Activated T-cell treated with anti-CD3 and anti-CD28 coated beads for 1 hour (primary cell): Measurements from ENCODE around the gene AK8.

Experiments
- DNase-seq: peaks from one replicate; pipeline ENCODE4 v3.0.0-alpha.2; 2020; ENCODE audit warnings: low read depth

The AK8 gene

DNA sequence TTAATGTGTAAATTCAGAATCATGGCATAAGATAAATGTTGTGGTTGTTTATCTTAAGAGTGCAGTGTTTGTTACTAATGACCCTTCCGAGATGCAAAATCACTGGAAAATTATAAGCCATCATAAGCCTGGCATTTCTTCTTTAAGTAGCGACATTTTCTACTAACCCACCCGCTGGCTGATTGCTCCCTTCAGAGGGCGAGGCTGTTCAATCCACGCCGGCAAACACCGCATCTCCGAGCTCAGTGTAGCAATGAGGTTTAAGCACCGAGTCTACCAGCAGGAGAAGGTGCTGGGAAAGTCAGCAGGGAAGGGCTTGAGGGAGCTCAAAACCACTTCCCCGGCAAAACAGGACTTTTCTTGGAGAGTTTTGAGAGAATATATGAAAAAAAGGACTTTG, 52.7 kb downstream of the AK8 start:
- no peak for DNase-seq

DNA sequence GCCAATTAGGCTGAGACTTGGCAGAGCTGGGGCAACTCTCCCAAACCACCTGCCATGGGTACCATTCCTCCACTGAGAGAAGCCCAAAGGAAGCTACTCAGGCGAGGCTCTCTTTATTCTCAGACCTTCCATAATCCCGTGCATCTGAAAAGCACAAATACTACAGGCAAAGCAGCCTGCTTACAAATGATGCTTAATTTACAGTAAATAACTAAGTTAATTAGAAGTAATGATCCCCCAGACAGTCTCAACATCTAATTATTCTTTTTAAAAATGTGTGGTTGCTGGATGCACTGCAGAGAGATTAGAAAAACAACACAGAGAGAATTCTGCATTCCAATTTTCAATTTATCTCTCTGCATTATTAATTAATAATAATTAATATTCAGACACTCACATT, 53.1 kb downstream of the AK8 start:
- no peak for DNase-seq

DNA sequence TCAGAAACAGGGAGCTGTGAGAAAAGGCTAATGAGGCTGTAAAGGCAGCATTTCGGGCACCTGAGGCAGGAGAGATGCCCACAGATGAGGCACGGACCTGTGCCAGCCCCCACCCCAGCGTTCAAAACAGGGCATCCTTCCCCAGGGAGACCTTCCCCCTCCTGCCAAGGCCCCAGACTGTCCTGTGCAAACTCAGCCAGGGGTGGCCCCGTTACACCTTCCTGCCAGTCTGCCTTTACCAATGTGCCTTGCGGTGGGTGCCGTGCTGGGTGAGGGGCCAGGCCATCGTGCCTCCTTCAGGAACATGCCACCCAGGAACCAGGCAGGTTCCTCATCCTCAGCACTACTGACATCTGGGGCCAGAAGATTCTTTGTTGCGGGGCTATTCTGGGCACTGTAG, 53.9 kb downstream of the AK8 start:
- no peak for DNase-seq

DNA sequence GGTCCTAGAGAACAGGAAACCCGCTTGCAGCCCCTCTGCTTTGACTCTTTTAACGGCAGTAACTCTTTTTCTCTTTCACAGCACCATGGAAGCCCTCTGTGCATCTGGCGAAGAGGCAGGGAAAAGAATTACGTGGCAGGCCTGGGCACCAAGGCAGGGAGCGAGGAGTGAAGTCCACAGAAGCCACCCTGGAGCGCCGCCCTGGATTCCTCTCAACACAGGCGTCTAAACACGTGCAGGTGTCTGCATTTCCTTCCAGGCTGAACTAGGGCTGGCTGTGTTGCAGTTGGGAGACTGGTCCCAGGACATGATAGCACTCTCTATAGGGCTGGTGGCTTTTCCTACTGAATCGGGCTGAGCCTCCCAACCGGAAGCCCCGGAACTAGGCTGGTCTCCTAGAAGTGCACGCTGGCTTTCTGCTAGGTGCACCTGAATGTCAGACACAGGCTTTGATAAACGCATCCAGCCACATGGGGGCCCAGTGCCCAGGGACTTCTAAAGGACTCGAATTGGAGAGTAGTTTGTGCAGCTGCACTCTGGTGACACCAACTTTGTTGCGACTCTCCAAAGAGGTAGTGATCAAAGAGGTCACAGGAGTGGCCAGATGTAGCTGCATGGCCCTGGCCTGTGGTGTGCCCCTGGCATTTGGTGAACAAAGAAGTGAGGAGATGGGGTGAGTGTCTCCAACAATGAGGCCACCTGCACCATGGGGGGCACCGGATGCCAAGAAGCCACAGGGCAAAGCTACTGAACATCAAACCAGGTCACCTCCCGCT, 54.5 kb downstream of the AK8 start:
- no peak for DNase-seq

DNA sequence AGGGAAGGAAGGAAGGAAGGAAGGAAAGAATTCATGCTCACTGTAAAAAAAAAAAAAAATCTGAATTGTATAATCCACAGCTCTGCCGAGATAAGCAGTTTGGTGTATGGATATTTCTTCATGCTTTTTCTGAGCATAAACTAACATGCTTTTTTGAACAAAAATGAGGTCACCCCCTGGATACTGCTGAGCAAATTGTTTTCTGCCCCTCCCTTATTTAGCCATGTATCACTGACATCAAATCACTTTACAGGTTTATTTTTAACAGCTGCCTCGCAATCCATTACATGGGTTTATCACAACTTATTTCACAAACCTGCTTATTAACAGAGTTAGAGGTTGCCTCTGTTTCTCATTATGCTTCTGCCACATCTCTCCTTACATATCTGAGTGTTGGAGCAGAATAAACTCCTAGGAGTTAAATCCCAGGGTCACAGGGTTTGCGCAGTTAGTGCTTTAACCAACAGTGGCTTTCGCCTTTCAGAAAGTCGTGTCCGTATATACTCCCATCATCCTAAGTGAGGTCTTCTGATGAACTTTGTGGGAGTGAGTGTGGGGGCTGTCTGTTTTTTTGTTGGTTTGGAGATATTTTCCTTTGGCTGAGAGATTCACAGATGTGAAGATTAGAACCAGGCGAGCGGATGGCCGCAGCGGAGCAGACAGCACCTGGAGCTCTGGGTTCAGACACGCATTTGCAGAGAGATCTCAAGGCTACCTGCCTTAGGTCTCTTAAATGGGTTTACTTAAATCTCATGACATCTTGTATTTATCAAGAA, 57.7 kb downstream of the AK8 start:
- no peak for DNase-seq

DNA sequence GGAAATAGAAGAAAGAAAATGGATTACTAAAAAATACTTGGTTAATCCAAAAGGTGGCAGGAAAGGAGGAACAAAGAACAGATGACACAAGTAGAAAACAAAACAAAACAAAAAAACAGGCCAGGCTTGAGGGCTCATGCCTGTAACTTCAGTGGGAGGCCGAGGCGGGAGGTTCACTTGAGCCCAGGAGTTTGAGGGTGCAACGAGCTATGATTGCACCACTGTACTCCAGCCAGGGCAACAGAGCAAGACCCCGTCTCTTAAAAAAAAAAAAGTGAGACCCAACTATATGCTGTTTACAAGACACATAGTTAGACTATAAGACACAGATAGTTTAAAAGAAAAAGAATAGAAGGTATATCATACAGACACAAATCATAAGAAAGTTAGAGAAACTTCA, 59.5 kb downstream of the AK8 start:
- DNase-seq = no peak

DNA sequence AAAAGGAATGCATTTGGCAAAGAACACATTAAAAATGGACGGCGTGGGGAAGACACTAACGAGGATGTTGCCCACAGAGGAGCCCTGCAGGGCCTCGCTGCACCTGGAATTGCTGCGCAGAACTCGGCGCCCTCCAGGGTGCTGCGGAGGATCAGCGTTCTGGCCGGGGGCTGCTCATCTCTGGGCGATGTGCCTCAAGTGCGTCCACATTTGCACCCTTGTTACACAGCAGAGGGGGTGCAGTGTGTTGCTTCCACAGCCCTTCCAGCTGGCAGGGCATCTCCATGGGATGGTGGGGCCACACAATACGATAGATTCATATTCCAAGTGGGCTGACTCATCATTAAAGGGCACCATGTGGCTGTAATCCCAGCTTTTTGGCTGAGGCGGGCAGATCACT, 63.1 kb downstream of the AK8 start:
- DNase-seq = no peak

DNA sequence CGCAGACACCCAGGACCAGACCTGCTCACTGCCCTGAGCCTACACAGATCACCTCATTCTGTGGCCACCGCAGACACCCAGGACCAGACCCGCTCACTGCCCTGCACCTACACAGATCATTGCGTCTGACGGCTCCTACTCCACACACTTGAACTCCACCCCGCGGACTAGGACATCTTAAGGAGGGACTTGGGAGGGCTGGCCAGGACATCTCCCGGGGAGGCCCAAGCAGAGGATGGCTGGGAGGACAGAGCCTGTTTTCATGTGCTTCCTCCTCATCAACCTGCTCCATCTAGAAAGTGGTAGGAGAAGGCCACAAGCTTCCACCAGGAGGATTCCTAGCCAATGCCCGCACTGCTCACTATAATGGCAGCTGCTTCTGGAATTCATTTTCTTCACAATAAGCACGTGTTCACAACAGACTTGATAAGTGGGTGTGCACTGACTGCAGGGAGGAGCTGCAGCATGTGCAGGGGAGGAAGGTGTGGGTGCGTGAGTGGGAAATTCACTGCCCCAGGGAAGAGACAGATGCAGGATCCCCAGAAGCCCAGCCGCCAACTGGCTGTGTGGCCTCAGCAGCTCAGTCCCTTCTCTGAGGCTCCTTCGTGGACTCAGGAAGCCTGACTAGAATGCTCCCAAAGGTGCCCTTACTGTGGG, 64.8 kb downstream of the AK8 start:
- no peak for DNase-seq

DNA sequence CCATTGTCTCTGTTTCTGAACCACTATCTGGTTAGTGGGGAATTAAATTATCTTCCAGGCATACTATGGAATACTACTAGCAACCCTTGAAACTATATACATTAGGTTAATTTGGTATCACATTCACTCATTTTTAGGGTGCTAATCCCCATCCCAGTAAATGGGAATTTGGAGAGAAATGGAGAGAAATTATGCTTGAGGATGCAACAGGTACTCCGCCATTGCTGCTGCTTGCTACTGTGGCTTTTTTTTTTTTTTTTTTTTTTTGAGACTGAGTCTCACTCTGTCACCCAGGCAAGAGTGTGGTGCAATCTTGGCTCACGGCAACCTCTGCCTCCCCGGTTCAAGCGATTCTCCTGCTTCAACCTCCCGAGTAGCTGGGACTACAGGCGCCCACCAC, 66.1 kb downstream of the AK8 start:
- no peak for DNase-seq

DNA sequence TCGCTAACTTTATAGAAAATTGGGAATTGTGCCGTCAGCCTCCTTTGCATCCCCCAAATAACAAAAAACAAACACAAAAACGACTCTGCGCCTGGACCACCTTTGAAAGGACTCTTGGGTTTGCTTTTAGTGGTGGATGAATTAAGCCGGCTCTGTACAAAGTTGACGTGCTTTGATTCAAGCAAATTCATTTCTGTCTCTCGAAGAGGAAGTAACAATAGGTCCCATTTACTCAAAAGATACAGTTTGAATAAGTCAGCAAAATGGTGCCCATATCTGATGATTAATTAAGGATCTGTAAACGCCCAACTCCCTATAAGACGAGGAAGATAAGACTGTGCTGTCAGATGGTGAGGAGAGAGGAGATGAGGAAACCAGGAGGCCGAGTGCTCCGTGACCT, 67.8 kb downstream of the AK8 start:
- DNase-seq = no peak

DNA sequence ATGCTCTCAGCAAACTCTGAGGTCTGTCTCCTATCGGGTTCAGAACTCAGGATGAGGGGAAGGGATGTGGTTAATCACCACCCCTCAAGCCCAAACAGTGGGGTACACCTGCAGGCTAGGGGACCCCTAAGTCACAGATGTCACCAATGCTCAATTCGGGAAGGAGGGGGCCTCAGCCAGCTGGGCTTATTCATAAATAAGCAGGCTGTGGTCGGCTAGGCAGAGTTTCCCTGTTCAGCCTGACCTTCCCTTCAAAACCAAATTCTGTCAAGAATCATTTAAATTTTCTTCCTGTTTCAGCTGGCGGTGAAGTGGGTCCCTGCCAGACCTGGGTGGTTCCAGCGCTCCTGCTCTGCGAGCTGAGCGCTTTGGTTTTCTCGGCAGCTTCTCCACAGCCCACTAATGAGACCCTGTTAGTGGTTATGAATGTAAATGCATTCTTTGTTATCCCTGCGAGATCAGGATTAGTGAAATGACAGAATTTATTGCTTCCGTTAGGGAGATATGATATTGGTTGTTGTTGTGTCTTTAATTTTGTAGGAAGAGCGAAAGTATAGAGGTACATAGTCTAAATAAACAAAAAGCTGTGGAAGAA, 68.3 kb downstream of the AK8 start:
- no peak for DNase-seq

DNA sequence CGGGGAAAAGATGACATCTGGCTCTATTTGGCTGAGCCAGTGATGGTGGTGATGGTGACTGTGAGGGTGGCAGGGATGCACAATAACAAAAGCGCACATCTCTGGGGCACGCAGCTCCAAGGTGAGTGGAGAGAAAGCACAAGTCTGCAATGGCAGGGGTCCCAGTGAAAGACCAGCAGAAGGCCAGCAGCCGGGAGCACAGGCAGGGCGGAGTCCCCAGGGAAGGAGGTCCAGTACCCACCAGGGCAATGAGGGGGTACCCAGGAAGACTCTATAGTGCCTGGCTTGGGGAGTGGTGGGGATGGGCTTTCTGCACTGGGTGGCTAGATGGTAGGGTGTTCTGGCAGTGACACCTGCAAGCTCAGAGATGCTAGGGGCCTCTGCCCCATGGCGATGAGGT, 69.4 kb downstream of the AK8 start:
- DNase-seq = no peak

DNA sequence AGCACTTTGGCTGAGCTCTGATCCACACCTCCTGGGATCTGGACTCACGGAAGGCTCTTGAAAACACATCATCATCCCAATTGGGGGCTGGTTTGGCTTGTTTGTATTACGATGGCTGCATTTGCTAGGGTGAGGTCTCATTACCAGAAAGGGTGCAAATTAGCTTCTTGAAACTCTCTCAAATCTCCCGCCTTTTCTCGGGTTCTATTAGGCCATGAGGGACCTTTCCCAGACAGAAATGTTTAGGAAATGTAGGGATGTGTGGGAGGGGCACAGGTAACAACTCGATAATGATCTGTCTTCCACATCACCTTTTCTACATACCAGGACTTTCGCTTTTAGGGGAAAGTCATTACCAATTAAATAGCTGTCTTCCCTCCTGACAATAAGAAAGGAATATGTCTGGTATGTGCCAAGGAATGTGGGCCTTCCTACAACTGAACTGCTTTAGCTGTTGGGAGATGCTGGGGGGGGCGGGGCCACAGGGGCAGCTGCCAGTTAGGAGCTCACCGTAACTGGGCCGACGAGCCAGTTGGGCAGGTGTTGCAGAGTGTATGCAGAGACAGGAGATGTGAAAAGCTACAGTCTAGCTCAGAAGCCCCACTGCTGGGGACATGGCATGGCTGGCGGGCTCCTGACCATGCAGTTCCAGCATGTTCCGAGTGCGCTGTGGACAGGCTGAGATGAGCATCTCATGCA, 71.2 kb downstream of the AK8 start:
- no peak for DNase-seq

DNA sequence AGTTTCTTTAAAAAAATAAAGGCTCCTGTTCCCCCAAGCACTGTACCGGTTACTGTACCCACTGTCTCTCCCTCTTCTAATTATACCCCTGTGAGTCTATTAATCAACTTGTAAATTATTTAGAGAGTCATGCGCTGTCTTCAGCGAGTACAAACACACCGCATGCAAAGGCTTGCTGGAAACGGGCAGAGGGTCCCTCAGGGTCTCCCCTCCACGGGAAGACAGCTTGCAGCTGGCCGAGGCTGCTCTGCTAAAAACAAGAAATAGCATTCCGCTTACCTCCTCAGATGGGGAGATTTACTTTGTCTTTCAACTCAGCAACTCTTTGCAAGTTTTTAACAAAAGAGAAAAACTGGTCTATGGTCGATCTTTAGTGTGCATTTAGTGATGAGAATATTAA, 71.8 kb downstream of the AK8 start:
- DNase-seq = no peak

DNA sequence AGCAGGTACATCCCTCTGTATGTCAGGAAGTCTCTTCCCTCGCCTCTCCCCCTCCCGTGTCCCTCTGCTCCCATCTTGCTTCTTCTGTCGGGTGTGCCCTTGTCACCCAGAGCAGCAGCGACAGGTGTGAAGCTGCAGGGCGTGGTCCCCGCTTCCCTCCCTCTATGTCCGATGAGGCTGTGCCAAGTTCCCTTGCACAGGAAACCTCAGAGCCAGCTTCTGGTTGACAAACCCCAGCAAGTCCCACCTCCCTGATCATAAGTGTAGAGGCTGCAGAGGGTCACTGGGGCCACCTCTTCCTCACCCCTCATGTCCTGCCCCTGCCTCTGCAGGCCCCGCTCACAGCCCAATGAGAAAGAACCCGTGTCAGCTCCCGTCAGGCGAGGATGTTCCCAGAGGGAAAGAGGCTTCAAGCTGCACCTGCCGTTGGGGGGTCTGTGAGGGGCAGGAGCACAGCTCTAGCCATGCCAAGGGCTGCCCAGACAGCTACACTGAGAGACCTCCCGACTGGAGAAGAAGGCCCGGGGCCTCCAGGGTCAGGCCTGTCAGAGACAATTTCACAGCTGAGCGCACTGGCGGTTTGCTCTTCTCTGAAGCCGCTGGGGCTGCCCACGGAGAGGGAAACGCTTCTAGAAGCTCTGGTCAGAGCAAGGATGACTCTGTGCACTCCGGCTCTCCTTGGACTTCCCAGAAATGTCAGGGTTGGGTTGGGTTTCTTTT, 73.3 kb downstream of the AK8 start:
- no peak for DNase-seq

DNA sequence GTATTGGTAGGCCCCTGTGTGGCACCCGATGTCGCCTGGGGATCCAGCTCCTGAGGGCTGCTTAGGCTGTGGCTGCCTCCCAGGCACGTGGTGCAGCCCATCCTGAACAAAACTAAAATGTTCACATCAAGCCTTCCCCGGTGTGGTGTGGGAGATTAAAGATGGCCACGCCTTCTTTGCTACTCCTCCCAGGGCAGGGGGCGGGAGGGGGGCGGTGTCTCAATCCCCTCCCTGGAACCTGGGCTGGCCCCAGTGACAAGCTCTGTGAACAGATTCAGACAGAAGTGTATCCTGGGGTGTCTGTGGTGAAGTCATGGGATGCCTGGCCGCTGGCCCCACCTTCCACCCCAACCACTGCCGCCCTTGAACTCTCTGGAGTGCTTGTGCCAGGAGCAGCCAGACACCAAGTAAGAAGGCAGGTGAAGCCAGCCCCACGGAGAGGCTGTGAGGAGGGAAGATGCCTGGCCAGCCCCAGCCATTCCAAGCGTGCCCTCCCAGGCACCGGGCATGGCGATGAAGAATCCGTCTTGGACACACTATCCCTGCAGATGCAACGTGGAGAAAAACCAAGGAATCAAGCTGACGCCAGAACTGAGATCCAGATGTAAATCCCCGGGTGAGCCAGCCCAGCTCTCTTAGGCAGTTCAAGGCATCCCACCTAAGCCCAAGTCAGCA, 75.8 kb downstream of the AK8 start:
- no peak for DNase-seq

DNA sequence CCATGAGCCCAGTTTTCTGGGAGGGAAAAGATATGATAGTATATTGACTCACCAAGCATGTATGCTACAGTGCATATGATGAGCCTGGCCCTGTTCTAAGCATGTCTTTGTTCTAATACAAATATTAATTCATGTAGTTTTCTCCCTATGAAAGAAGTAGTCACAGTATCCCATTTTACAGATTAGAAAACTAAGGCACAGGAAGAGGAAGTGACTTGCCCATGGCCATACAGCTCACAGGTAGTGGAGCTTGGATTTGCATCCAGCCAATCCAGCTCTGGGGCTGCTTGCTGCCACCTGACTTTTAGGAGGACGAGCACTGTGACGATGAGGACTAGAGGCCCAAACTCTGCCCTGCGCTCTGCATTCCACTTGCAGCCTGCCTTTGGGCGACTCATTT, 76.4 kb downstream of the AK8 start:
- DNase-seq = no peak

DNA sequence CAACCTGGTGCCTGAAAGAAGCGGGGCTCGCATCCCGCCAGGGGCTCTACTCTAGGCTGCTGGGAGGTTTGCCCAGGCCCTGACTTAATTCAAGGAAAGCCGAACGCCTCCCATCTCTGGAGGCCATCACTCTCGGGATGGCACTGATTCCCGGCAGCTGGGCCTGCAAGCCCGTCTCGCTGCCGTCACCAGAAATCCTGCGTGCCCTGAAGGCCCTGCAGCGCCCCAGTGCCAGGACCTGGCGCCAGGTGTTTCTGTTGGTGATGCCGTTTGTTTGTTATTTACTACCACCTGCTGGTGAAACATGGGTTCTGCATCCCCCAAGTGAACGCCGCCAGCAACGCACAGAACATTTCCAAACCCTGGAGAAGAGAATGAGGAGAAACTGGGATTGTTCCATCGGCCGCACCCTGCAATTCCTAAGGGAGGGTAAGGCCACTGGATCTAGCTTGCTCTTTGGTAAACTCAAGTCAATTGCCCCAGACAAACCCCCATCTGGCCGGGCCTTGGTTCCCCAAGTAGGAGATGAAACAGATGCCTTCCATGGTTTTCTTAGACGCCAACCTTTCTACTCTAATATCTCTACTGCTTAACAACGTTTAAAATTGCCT, 77.9 kb downstream of the AK8 start:
- DNase-seq = peak; percentile 50

DNA sequence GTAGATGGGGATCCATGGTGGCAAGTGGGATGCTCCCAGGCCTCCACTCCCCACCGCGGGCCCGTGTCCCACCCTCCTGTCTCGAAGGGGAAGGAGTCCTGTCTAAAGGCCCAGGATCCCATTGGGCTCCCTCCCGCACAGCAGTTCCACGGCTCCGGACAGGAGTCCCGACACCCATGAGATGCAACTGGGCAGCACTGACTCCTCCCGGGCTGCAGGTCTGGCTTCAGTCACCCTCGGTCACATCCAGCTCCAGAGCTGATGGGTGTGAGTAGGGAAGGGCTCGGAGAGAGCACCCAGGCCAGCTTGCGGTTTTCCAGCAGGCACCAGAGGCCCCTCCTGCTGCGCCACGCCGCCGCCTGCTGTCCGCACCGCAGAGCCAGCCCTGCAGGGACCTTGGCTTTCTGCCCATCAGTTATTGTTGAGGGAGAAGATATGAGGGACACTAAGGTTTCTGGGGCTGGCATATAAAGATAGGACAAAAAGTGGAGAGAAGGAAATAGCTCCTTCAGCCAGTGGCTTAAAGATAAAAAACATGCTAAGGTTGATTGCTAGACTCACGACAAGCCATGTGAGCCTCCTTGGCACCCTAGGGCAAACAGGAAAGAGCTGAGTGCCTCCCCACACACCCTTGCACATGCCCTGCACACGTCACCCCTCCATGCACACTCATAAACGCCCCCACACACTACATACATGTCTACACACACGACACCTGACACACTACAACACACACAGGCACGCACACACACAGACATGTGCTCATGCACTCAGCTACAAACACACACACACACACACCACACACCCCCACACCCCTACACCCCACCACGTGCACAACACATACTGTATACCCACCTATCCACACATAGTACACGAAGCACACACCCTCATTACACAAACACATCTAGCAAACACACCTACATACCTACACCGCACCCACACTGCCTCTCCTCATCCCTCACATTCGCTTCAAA, 79.0 kb downstream of the AK8 start:
- no peak for DNase-seq
